Suppressor macrophage (primary cell): ENCODE data around the gene BACH1.
"Not testable (repeated sequence)": the region's sequence is repeated elsewhere in the genome, so short reads cannot be mapped to it uniquely, and the experiment has no call there.

ENCODE experiments used
- DNase-seq, 4 experiments: peaks; one replicate each; pipeline ENCODE4 v3.0.0-alpha.2; 2020 to 2022

The BACH1 gene

DNA sequence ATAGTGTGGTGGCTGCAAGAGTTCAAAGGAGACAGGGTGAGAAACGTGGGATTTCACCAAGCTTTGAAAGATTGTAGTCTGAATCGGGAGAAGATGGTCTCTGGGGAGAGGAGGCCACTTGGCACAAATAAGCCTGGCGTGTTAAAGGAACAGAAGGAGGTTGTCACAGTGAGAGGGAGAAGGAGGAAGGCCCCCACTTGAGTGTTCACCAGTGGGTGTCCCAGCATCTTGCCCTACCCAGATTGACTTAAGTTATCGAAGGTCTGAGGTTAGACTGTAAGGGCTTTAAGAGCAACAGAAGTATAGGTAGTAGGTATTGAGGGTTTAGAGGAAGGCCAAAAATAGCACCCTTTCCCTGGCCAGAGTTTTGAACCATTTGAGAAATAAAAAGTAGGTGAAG, 48.0 kb downstream of the BACH1 start:
- no peak for DNase-seq

- peak; percentile 78 to 88 (median 86) for DNase-seq
These were observed 48.6 kb downstream of the BACH1 start for GRCh38 chr21:29347274-29347681.

GRCh38 chr21:29349702-29350101, 51.0 kb downstream of the BACH1 start:
- DNase-seq, result no peak

DNA sequence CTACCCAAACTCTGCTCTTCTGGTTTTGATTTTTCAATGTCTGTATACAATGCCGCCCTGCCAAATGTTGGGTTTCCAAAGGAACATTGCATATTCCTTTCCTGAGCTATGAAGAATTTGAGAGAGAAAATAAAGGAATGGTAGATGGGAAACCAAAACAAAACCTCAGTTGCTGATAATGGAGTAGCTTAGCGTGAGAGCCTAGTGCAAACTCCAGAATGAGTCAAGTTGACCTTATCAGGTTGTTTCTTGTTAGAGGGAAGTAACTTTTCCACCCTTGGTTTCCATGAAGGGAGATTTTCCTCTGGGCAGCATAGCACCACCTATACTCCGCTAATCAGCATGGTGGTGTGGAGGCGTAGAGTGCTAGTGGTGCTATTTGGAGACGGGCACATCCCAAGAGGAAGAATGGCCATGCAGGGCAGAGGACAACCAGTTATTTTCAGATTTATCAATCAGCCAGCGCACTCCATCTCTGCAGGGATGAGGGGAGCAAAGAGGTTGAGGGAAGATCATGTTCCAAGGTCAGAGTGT, 51.6 kb downstream of the BACH1 start:
- DNase-seq, result no peak

- DNase-seq, result no peak
These were observed 53.0 kb downstream of the BACH1 start for GRCh38 chr21:29351691-29352090.

DNA sequence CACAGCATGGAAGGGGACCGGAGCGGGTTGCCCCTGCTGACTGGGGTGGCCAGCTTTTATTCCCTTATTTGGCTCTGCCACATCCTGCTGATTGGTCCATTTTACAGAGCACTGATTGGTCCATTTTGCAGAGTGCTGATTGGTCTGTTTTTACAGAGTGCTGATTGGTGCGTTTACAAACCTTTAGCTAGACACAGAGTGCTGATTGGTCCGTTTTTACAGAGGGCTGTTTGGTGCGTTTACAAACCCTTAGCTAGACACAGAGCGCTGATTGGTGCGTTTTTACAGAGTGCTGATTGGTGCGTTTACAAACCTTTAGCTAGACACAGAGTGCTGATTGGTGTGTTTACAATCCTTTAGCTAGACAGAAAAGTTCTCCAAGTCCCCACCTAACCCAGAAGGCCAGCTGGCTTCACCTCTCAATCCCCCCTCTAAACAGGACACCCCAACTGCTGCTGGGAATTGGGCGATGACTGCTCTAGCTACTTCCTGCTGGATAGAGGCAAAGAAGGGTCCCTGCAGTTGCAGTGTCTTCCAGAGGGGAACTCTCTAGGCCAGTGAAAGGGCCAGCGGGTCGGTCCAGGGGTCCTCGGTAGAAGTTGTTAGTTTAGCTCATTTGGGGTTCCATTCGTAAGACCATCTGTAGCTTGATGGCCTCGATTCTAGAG, 56.5 kb downstream of the BACH1 start:
- not testable (repeated sequence) for DNase-seq

GRCh38 chr21:29356291-29356690, 57.6 kb downstream of the BACH1 start:
- not testable (repeated sequence) for DNase-seq

DNA sequence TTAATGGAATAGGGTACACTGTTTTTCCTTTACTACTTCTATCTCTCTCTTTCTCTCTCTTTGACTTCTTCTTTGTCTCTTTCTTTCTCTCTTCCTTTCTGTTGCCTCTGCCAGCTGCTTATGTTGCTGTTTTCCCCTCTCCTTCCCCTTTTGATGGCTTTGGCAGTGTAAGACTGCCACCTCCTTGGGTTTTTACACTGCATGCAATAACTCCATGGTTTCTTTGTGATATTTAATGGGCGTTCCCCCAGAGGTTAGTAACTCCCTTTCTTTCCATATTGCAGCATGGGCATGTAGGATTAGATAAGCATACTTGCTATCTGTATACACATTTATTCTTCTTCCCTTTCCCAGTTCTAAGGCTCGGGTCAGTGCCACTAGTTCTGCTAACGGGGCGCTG, 58.1 kb downstream of the BACH1 start:
- DNase-seq, result peak; percentile 47 to 65 (median 60)

DNA sequence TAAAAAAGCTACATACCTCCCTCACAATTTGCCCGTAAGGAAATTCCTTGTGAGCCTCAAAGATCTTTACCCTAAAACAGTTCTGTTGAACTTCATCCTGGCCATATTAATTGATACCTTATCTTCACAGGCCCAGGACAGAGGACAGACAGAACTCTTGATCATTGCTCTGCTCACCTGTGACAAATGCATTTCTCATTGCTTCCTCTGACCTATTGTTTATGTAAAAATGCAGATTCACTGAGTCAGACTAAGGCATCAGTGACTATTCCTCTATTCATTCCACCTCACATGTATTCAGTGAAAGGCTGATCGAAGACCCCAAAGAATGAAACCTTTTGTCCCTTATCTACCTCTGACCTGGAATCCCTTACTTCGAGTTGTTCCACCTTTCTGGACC, 61.0 kb downstream of the BACH1 start:
- DNase-seq, result no peak

DNA sequence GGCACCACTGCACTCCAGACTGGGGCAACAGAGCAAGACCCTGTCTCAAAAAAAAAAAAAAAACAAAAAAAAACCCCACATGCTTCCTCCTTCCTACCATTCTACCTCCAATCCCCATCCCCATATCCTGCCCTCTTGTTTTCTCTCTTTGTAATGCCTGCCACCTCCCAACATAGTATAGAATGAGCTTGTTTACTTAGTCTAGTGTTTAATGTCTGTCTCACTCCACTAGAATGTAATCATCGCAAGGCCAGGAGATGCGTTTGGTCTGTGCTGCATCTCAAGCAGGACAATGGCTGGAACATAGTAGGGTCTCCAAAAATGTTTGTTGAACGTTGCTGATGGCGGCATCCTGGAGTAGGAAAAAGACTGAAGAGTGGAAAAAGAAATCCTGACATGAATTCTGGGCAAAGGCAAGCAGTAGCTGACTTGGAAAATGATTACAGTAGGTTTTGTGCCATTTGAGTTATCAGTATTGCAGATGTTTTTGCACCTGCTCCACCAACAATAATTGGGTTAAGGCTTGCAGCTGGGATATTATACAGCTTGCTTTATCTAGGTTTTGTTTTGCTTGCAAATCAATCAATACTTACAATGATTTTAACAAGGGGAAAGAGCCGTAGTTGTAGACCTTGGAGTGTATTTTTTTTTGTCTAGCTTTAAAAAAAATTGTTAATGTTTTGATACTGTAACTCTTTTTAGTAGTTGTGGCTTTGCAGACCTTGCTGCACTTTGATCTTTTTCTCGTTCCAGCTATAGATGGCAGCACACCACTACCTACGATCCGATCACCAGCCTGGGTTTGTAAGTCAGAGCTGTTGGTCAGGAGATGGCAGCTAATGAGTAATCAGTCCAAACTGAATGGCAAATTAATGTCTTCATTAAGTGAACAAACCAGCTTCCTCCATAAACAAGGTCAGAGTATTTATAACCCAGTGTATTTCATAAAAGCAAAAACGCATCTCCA, 62.4 kb downstream of the BACH1 start:
- no peak for DNase-seq

GRCh38 chr21:29362758-29363157, 64.0 kb downstream of the BACH1 start:
- DNase-seq, result no peak

GRCh38 chr21:29365661-29366265, 67.0 kb downstream of the BACH1 start:
- no peak for DNase-seq

DNA sequence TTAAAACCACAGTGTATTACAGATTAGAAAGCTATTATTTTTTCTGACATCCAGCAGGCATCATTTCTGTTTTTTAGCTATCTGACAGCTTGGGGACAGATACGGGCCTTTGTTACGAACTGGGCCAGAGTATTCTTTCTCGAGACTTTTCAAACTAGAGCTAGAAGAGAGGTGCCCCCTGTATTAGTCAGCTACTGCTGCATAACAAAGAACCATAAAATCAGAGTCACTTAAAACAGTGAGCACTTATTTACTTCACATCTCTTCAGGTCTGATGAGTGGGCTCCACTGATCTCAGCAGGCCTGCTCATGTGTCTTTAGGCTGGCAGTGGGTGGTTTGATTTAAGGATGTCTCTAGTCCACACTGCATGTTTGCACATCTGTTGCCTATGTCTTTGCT, 67.8 kb downstream of the BACH1 start:
- DNase-seq, result no peak

DNA sequence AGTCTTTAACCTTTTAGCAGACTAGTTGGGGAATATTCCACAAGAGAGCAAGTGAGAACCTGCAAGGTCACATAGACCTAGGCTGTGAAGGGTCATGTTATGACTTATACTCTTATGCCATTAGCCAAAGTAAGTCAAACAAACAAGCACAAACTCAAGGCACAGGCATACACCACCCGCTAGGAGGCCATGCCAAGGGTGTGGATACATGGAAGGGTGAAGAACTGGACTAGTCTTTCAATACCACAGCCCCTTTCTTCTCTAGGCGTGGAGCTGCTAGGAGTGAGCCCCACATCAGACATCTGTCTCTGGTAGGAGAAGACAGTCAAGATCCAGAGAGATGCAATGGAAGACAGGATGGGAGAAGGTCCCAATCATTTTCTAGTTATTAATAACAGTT, 68.6 kb downstream of the BACH1 start:
- no peak for DNase-seq

GRCh38 chr21:29368906-29369305, 70.2 kb downstream of the BACH1 start:
- no peak for DNase-seq

DNA sequence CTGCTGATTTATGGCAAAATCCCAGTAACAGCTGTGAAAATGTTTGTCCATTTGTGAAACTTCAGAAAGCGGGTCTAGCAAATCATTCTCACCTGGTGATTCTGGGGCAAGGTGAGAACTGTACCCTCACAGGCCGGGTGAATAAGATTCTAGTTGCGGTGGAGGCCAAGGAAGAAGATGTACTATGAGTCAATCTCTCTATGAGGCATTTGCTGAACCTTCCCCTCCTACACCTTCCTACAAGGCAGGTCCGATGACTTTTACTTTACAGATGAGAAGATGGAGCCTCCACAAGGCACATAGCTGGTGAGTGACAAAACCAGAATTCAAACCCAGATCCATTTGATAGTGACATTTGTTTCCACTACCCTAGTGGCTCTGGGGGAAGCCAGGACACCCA, 72.7 kb downstream of the BACH1 start:
- no peak for DNase-seq

GRCh38 chr21:29372063-29372802, 73.5 kb downstream of the BACH1 start:
- DNase-seq, result peak; percentile 75 to 93 (median 85)

GRCh38 chr21:29374481-29374880, 75.8 kb downstream of the BACH1 start:
- no peak for DNase-seq

- peak; percentile 38 to 67 (median 59) for DNase-seq
These were observed 77.8 kb downstream of the BACH1 start for GRCh38 chr21:29376556-29376955.

- DNase-seq, result no peak
These were observed 78.5 kb downstream of the BACH1 start for GRCh38 chr21:29377266-29377665.

DNA sequence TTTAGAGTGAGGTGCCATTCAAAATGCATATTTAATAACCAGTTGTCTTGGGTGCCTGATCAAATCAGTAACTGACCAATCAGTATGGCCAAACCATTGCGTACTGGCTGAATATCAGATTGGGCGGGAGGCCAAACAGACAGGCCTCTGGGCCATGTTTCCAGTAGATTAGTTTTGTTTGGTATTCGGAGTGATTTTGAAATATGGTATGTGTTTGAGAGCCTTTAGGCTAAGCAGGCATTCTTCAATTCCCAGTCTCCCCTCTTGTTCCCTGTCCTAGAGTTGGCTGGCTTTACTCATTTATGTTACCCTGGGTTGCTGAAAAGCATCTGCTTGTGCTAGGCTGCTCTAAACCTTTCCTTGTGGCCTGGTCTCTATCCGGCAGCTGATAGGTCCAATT, 80.1 kb downstream of the BACH1 start:
- DNase-seq, result no peak

- peak; percentile 38 to 72 (median 66) for DNase-seq
These were observed 80.9 kb downstream of the BACH1 start for GRCh38 chr21:29379517-29380054.
